GM21526 (cell line): ENCODE measurements around the gene TMEM220.
"Not testable (repeated sequence)": the region's sequence is repeated elsewhere in the genome, so short reads cannot be mapped to it uniquely, and the experiment has no call there.

Source experiments
- ATAC-seq: cut with Tn5 transposase; IDR thresholded peaks from one replicate; pipeline ENCODE4 v1.9.1; 2021; ENCODE audit warnings: moderate library complexity; ENCODE audit not compliant: unreplicated experiment, low FRiP score

The TMEM220 gene

DNA sequence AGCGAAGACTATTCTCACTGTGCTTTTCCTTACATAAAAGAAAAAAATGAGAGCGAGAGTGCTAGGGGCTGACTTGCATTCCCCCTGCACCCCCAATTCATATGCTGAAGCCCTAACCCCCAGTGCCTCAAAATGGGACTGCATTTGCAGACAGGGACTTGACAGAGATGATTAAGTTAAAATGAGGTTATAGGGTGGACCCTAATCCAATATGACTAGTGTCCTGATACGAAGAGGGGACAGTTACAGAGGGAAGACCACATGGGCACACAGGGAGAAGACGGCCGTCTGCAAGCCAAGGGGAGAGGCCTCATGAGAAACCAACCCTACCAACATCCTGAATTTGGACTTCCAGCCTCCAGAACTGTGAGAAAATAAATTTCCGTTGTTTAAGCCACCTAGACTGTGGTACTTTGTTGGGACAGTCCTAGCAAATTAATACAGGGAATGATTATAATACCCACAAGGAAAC, 1.6 kb upstream of the TMEM220 start:
- ATAC-seq: no peak

DNA sequence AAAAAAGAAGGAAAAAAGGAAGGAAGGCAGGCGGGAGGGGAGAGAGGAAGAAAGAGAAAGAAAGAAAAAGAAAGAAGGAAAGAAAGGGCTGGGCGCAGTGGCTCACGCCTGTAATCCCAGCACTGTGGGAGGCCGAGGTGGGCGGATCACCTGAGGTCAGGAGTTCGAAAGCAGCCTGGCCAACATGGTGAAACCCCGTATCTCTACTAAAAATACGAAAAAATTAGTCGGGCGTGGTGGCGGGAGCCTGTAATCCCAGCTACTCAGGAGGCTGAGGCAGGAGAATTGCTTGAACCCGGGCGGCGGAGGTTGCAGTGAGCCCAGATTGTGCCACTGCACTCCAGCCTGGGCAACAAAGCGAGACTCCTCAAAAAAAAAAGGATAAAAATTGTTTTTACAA, 424 bp upstream of the TMEM220 start:
- ATAC-seq: not testable (repeated sequence)

DNA sequence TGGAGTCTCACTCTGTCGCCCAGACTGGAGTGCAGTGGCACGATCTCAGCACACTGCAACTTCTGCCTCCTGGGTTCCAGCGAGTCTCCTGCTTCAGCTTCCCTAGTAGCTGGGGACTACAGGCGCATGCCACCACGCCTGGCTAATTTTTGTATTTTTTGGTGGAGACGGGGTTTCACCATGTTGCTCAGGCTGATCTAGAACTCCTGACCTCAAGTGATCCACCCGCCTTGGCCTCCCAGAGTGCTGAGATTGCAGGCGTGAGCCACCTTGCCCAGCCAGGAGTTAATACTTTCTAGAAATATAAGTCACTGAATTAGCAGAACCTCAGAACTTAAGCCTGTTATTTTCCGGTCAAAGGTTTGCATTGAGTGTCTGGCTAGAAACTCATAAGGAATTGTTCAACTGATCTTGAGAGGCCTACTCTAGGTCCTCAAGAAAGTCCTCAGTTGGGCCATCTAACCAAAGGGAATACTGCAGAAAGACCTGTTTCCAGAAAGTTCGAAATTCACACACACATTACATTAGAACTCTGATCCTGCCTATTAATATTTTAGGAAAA, 1.4 kb downstream of the TMEM220 start:
- ATAC-seq: no peak

DNA sequence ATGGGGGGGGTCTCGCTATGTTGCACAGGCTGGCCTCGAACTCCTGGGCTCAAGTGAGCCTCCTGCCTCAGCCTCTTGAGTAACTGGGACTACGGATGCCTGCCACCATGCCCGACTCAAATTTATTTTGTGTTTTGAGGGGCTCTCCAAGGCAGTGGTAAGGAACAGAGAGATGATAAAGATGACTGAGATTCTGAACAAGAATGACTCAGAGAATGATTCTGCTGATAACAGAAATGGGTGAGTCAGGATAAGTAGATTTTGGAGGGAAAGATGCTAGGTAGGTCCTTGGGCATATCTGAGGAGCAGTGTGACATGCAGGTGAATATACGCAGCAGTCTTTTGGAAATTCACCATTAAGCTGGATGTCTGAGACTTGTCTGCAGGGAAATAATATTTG, 2.6 kb downstream of the TMEM220 start:
- ATAC-seq: no peak

DNA sequence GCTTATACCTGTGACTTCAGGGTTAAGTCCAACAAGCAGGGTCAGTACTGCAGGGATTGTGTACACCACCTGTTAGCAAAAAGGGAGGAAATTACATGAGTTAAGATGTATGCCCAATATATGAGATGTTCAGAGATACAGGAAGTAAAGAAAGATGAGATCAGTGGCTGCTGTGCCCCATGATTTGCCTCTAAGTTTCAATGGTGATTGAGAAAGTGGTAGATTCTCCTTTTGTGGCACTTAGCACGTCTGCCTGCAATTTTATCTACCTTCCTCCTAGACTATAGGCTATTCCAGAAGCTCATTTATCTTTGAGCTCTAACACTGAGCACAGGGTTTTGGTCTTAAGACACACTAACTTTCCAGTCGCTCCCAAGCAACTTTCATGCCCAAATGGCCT, 3.6 kb downstream of the TMEM220 start:
- no peak for ATAC-seq

DNA sequence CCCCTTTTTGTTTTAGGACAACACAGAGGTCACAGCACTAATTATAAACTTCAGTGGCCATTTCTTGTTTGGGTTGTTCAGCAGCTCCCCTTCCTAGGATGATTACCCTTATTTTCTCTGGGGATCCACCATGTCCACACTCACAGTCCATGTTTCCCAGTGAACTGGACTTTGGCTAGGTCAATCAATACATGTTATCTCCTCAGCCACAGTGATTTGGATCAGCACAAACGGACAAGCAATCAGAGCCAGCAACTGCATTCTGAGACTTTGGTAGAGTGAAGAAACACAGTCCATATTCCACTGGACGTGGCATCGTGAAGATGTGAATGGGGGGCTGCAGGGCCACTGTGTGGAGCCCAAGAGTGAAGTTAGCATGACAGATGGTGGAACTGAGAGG, 4.6 kb downstream of the TMEM220 start:
- no peak for ATAC-seq

DNA sequence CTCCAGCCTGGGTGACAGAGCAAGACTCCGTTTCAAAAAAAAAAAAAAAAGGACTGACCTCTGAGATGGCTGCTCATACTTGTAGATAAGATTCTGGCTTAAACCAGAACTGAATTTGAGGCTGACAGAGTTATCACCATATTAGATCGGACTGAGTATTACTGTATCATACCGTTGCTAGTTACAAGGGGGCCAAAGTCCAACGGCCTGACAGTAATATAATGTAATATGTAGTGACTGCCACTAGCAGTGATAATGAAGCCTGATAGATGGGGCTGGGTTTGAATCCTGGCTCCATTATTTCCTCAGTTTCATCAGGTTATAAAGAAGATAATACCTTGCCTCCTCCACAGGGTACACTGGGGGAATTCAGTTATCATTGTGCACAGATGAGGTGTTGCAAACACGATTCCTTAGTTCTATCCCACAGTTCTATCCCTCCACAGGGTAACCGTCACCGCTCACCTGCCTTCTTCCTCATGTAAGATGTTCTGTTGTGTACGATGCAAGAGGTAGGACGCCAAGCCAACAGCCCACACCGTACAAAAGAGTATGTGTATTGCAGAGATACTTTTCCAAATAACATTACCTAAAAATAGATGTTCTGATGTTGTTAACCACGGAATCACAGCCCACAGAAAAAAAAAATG, 5.2 kb downstream of the TMEM220 start:
- no peak for ATAC-seq

DNA sequence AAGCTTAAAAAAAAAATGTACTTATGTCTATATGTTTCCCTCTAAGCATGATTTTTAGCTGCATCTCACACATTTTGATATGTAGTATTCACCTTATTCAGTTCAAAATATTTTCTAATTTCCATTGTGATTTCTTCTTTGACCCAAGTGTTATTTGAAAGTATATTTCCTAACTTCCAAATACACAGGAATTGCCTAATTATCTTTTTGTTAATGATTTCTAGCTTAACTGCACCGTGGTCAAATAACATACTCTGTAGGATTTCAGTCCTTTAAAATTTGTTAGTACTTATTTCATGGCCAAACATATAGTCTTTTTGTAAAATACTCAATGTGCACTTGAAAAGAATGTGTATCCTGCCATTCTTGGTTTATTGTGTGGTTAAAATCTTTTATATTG, 11.3 kb downstream of the TMEM220 start:
- ATAC-seq: no peak

DNA sequence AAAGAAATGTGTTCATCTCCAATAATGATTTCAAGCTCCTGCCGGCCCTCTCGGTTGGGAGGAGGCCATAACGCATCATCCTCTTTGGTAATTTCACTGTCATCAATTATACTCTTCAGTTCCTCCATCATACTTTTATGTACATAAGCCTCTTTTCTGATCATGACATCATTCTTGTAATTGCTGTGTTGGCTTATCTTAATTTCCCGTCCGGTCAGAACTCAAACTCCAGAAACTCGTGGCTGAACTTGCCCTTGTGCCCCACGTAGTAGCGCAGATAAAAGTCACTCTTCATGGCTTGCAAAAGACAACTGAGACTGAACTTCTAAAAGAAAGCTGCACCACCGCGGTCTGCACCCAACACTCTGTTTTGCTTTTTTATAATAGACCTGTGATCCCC, 13.6 kb downstream of the TMEM220 start:
- ATAC-seq: no peak

DNA sequence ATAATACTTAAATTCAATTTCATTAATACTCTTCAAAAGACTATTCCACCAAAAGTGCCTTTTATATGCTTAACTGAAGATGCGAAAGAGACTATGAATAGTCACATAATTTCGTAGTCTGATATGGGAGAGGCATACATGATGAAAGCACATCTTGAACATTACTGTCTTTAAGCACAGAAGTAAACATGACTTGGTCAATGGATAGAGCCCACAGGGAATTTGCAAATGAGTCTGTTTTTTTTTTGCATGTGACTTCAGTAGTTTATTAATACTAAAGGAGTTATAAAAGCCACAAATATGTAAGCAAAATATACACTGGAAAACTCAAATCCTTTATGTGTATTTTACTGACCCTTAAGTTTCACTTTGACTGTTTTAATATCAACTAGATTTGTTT, 16.5 kb downstream of the TMEM220 start:
- no peak for ATAC-seq

DNA sequence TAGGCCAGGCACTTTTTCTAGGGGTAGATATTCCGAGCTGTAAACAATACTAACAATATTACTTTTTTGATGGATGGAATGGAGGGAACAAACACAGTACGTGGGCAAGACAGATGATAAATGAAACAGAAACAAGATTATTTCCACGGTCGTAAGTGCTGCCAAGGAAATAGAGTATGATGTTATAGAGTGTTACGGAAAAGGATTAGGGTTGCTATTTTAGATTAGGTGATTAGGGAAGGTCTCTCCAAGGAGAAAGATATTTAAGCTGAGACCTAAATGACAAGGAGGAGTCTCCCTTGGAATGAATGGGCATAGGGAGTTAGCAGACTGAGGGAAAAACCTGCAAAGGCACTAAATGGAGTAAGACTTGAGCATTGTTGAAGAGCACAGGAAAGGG, 24.1 kb downstream of the TMEM220 start:
- ATAC-seq: no peak

DNA sequence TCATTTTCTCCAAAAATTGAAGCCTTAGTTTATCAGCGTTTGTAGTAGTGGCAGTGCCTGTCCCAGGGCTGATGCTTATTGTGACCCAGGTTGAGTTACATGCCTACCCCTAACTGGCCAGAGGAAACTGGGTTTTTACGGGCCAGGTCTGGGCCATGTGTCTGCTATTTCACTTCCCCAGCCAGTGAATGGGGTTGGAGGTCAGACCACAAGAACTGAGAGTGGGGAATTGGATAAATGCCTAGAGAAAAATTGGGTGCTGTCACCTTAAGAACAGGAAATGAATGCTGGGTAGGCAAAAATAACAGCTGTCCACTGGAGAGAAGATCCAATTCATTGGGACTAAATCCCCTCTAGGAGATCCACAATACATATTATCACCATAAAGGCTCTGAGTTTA, 27.2 kb downstream of the TMEM220 start:
- ATAC-seq: no peak

DNA sequence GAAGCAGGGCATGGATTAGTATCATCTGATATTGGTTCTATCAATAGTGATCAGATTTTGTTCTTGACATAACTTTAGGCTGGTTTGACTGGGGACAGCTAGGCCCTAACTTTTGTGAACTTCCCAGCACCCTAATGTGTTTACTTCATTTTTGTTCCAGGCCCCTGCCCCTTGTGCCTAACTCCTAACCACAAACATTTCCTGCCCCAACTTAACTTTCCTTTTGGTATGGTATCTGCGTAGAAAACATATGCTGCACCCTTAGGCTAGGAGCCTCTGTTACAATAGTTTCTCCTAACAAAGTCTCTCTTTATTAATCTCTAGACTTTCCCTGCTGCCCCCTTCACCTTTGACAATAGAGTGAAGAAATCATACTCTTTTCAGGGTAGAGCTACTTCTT, 30.0 kb downstream of the TMEM220 start:
- no peak for ATAC-seq

DNA sequence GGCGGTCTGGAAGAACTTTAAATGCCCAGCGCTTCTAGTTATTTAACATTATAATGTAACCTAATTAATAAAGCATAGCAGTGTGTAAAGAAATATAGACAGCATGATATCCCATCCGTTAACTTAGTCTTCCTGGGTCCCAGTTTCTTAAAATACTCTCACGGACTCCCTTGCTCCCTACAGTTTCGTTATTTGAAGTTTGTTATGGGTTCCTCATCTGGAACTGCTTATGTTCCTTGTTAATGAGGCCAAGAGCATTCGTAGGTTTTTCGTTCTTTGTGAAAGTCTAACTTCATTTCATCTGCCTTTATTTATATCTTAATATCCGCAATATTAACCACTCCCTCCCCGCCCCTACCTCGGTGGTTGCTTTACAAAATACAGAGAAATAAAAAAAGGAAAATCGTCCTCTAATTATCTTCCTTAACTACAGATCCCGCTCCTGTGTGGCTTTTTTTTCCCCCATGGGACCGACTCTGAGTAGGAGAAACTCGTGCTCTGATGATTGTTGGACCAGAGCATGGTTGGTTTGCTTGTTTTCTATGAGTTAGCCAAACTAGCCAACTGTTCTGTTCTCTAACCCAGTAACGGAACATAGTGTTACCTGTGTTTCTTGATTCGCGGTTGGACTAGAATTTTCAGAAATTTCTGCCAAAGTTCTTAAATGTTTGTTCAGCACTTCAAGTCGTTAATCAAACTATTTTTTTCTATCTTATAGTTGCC, 31.6 kb downstream of the TMEM220 start:
- ATAC-seq: no peak

DNA sequence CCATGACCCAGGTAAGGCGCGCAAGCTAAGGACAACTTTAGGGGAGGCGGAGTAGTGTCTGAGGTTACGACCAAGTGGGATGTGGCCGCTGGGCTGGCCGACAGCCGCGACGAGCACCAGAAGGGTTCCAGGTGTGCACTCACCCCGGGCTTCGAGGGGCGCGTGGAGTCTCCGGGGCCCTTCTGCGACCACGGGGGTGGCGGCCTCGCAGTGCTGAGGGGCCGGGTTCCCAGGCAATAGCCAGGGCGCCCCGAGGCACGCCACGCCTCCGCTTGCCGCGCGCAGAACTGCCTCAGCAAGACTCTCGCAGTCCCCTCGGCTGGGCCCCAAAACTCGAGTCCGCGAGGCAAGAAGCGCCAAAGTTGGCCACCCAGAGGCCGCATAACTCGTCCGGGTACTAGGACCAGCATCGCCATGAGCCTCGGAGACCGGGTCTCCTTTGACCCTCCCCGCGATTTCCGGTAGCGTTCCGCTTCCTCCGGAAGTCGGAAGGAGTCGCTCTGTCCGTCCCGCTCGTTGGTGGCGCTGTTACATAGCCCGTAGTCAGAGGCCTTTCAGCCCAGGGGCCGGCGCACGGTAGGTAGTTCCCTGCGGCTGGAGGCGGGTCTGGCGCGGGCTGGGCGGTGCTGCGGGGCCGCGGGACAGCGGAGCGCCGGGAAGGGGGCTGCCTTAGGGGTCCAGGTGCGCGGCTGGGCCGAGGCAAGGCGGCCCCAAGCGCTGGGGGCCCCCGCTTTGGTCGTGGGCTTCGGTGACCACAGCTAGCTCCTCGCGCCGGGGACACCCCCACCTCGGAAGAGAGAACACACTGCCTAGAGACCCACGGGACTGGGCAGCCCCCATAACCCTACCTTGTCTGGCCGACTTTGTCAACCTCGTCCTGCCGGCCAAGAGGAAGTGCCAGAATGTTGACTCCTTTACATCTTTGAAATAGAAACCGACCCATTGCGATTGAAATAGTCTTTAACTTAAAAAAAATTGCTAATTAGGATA, 32.4 kb downstream of the TMEM220 start, which contains the start of the genes ADPRM and SCO1:
Gene ADPRM, plus strand, starts transcription at position 503 of the 990 bp plus-strand sequence. CDS start 7,333 bp downstream, outside the sequence.
Gene SCO1, minus strand, starts transcription at position 442 of the 990 bp plus-strand sequence. Its CDS starts 26 bp downstream, at position 416.
- ATAC-seq: peak; percentile 97

DNA sequence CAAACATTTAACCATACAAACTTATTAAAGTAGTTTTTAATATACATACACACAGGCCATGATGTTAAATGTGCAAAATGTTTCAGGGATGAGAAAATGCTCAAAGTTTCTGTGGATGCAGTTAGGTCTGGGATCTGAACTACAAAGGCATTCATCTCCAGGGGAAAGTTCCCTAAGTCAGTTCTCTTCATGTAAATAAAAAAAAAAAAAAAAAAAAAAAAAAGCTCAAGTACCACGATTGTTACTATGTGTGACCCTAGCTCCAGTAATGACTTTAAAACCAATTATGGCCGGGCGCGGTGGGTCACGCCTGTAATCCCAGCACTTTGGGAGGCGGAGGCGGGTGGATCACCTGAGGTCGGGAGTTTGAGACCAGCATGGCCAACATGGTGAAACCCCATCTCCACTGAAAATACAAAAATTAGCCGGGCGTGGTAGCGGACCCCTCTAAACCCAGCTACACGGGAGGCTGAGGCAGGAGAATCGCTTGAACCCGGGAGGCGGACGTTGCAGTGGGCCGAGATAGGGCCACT, 33.9 kb downstream of the TMEM220 start:
- ATAC-seq: not testable (repeated sequence)

DNA sequence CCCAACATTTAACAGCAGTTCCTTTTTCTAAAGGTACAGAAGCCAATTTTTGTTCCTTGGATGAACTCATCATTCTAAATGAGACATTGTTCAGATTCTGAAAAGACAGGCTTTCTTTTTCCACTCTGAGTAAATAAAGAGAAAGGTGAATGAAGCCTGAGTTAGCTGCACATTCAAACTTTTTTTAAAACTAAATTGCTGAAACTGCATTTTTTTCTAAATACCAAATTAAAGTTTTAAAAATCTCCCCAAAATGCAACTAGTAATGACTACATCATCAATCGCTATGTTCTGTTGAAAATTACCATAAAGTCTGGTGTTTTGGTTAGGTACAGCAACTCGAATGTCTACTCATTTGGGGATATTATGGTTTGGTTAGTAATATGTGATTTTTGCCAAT, 42.3 kb downstream of the TMEM220 start:
- no peak for ATAC-seq

DNA sequence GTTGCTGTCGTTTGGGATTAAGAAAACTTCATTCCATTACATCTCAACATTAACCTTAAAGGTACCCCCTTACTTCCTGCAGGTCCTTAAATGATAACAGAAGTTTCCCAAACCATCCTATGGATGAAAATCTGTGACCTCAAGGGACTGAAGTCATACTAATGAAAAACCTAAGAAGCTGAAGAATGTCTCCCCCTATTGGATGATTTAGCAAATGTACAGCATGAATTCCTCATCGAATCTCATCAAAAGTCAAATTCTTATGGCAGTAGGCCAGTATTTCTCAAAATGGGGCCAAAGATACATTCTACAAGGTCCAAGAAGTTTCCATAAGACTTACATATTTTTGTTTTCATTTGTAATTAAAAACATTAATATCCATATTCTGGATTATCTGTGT, 46.0 kb downstream of the TMEM220 start:
- no peak for ATAC-seq

DNA sequence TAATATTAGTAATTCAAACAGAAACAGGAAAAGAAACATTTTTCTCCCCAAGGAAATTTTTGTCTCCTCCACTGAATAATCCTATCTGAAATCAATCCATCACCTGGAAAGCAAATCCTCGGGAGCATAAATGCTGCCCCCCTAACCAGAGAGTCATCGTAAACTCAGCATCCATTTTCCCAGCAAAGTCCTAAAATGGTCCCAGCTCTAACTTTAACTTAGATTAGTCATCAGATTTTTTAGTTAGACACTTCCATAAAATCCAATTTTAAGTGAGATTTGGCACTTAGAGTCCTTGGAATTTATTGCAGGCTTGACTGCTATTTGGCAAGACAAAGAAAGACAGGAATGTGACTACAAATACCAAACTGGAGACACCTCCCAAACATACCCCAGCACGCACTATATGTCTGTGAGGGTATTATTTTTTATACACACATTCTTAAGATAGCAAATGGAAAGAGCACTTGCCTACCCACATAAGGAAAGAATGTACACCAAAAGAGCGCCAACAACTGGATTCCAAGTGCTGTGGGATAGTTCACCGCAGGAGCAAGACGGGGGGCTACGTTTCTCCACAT, 47.9 kb downstream of the TMEM220 start:
- ATAC-seq: no peak

DNA sequence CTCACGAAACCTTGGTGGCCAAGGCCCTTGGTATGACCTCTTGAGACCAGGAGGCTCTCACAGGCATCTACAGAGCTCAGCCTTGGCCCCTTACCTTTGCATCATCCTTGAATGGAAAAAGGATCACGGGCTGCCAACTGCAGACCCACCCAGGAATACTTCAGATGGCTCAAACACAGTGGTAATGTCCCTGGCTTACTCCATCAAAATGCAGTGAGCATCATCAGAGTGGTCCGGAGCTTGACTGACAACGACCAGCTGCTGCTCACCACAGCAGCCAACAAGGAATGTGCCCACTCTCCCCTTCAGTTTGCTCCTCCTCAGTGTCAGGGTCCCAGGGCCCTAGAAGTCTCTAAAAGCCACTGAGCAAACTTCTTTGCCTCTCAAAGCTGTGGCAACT, 55.1 kb downstream of the TMEM220 start:
- ATAC-seq: no peak
